Thyroid gland (tissue), 4 donors: ENCODE data around the gene SEMA5B. TPM values are rescaled to one million over a fixed set of nuclear protein-coding genes. Genes with fewer than 3 reads are reported as not detected.
A peak's percentile ranks its signal among the peaks of the same experiment; 100 is the strongest.

Source experiments
- DNase-seq, 2 donors: peaks; one replicate each; pipeline ENCODE4 v3.0.0-alpha.2; 2019
- H3K27ac ChIP-seq, 3 donors: fragments of 200-600 bp; sonication (generic); 1 replicate in 2 of 3; 2 replicates in 1 of 3; pipeline ENCODE4 v1.5.1; 2016 to 2019; ENCODE audit warnings: mild to moderate bottlenecking in 1 of 3, moderate library complexity in 1 of 3
- H3K27me3 ChIP-seq: fragments of 200-600 bp; sonication (generic); one replicate; pipeline ENCODE4 v1.5.1; 2019
- H3K36me3 ChIP-seq, 2 donors: fragments of 200-600 bp; sonication (generic); one replicate each; pipeline ENCODE4 v1.5.1; 2016 to 2019
- H3K4me1 ChIP-seq, 2 donors: fragments of 200-600 bp; sonication (generic); one replicate each; pipeline ENCODE4 v1.5.1; 2017 to 2019
- H3K4me3 ChIP-seq, 3 donors: fragments of 200-600 bp; sonication (generic); replicated peaks in 1 of 3; 1 replicate in 2 of 3; 2 replicates in 1 of 3; pipeline ENCODE4 v1.5.1; 2016; ENCODE audit warnings: mild to moderate bottlenecking in 1 of 3
- H3K9me3 ChIP-seq: fragments of 200-600 bp; sonication (generic); one replicate; pipeline ENCODE4 v1.5.1; 2017
- CTCF ChIP-seq, 6 experiments: fragments of 200-600 bp in 3 of 6; fragments of 450-650 bp in 3 of 6; sonication (generic) in 3 of 6; IDR thresholded peaks; one replicate each; pipeline ENCODE4 v1.5.1; 2016 to 2019; ENCODE audit warnings: antibody characterized with exemption in 6 of 6, mild to moderate bottlenecking in 2 of 6, inconsistent platforms in 1 of 6, moderate library complexity in 1 of 6
- POLR2A ChIP-seq, 2 donors: fragments of 450-650 bp; IDR thresholded peaks; one replicate each; pipeline ENCODE4 v1.6.1; 2017; ENCODE audit warnings: antibody characterized with exemption in 2 of 2, mild to moderate bottlenecking in 2 of 2, moderate library complexity in 1 of 2
- WGBS, 2 donors: methylation state at CpG; one replicate each; pipeline ENCODE4 v1.1.5; 2017; 5-methylcytosine and 5-hydroxymethylcytosine counted together
- intact Hi-C: fragments of 100-400 bp; cut with DNase I; formaldehyde crosslinking; loops from one replicate; pipeline ENCODE4 v1.15.1; 2023
- total RNA-seq, 4 donors: library from RNA; depleted of rRNA; stranded (reverse); fragments of >200 nt; gene quantifications; one replicate each; pipeline ENCODE4 v1.2.3, GENCODE V29; 2016

The SEMA5B gene
- total RNA-seq, 4 donors from 2014 or later: 0.56 to 5.3 (median 0.63) TPM

- Histone ChIP-seq H3K36me3 (no peaks in the 10 kb centered on the region), H3K4me3 (no peak overlapping the region), H3K27me3 (no peaks in the 10 kb centered on the region), H3K4me1 (no peaks in the 10 kb centered on the region), H3K27ac (no peak overlapping the region), H3K9me3 (no peaks in the 10 kb centered on the region)
- intact Hi-C loops: loop anchor here (5.0 kb wide), 2 partner anchors 86 to 321 kb away; partner anchors contain the start of gene SEMA5B
- TF ChIP-seq POLR2A (IDR thresholded peaks at IDR 0.05) (no peak), CTCF (IDR thresholded peaks at IDR 0.05) (peak in 1 of 6 experiments; percentile 11)
- DNase-seq: no peak
- WGBS, 2 donors: 93 to 94% methylated on average over 6 of the region's 6 CpGs
Measured at GRCh38 chr3:122941228-122942206, 86.0 kb downstream of the SEMA5B start.

GRCh38 chr3:122940628-122941086 is 86.9 kb downstream of the SEMA5B start:
- intact Hi-C loops: loop anchor here (5.0 kb wide), 2 partner anchors 87 to 322 kb away; partner anchors contain the start of gene SEMA5B
- Histone ChIP-seq H3K4me1 (no peaks in the 10 kb centered on the region), H3K9me3 (no peaks in the 10 kb centered on the region), H3K27ac (no peak overlapping the region), H3K36me3 (no peaks in the 10 kb centered on the region), H3K27me3 (no peaks in the 10 kb centered on the region), H3K4me3 (no peak overlapping the region)
- DNase-seq: no peak
- TF ChIP-seq POLR2A (IDR thresholded peaks at IDR 0.05) (no peak), CTCF (IDR thresholded peaks at IDR 0.05) (no peak)
- WGBS, 2 donors: 67 to 82% methylated on average over 5 of the region's 5 CpGs

- TF ChIP-seq CTCF (IDR thresholded peaks at IDR 0.05): no peak
- TF ChIP-seq POLR2A (IDR thresholded peaks at IDR 0.05): no peak
- no peaks in the 10 kb centered on the region for H3K4me1 ChIP-seq
- no peaks in the 10 kb centered on the region for H3K27me3 ChIP-seq
- H3K27ac ChIP-seq: no peak overlapping the region
- no peaks in the 10 kb centered on the region for H3K9me3 ChIP-seq
- intact Hi-C loops: no loop called here
- 85 to 92% methylated on average over 9 of the region's 9 CpGs for WGBS, 2 donors
- no peaks in the 10 kb centered on the region for H3K36me3 ChIP-seq
- DNase-seq: no peak
- H3K4me3 ChIP-seq: no peak overlapping the region
Measured at GRCh38 chr3:122938783-122939425, 88.7 kb downstream of the SEMA5B start.

DNA sequence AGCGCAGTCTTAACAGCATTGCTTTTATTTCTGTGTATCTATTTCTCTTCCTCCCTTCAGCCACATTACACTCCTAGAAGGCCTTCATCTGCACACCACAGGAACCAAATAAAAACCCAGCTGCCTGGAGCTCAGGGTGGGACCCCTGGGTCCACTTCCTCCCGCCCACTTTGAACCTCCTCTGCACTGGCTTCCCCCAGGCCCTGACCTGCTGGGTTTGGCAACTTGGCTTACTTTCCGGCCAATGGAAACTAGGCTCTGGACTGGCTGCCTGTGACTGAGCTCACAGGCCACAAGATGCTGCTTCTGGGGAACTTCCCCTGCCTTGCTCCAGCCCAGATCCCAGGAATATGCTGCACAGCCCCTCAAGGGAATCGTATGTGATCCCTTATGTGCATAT is 89.8 kb downstream of the SEMA5B start:
- no peak for TF ChIP-seq POLR2A (IDR thresholded peaks at IDR 0.05)
- TF ChIP-seq CTCF (IDR thresholded peaks at IDR 0.05): no peak
- no peak overlapping the region for H3K4me3 ChIP-seq
- no peaks in the 10 kb centered on the region for H3K27me3 ChIP-seq
- no peak overlapping the region for H3K27ac ChIP-seq
- H3K36me3 ChIP-seq: no peaks in the 10 kb centered on the region
- no peaks in the 10 kb centered on the region for H3K4me1 ChIP-seq
- H3K9me3 ChIP-seq: no peaks in the 10 kb centered on the region
- DNase-seq: no peak
- 92 to 96% methylated on average over 4 of the region's 4 CpGs for WGBS, 2 donors
- intact Hi-C loops: no loop called here
